ENCODE data around the gene OSBPL6. TPM values are rescaled to one million over a fixed set of nuclear protein-coding genes. Genes with fewer than 3 reads are reported as not detected.

The OSBPL6 gene
- total and polyA plus RNA-seq, 9 of the 15 experiments (the other 6 are each of a cell fraction or from before 2014, with no cell fraction given): 3.4 to 12.7 (median 9.3) TPM

DNA sequence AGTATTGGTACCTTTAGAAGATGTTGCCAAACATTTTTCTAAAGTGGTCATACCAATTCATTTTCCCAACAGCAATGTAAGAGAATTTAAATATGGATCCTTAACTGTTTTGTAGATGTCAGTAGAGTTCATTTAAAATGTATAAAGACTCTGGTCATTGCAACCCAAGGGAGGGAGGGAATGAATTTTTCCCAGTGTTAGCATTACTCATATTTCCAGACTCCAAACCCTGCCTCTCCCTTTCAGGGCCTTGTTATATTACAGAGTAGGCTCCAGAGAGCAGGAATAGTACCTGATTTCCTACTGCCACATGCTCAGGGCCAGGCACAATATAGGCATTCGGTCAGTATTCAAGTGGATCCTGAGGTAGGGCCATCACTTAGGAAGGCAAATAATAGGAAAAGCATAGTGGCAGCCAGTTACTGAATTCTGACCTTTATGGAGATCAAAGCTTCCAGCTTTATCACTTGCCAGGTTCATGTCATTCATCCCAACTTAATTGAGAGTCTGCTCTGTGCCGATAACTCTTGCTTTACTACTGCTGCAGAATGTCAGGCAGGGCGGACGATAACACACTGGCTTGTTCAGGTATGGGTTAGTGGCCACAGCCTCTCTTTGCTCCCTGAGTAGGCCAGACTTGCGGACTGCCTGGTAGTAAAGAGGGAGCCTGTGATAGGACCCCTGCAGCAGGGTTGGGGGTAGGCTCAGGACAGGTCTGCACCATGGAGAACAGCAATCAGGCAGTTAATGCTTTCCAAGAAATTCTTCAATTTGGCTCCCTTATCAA lies 75.3 kb downstream of the OSBPL6 start (continued):
- TF ChIP-seq EP400 (IDR thresholded peaks at IDR 0.05) (0 out of 2 replicates have a peak, but pooled peaks have one; percentile 19), HSF4 (CRISPR knock-in tag; IDR thresholded peaks at IDR 0.05; ENCODE audit: borderline replicate concordance) (no peak), MAFG (tag; conservative IDR thresholded peaks at IDR 0.05) (peak; percentile 37), TCF3 (CRISPR knock-in tag; IDR thresholded peaks at IDR 0.05) (peak; percentile 99), GABPB1 (CRISPR knock-in tag; IDR thresholded peaks at IDR 0.05) (0 out of 2 replicates have a peak, but pooled peaks have one; percentile 12), CBX2 (IDR thresholded peaks at IDR 0.05; ENCODE audit: insufficient read depth, low read length, poor library complexity, severe bottlenecking) (no peak), DACH1 (IDR thresholded peaks at IDR 0.05; ENCODE audit: partially characterized antibody) (peak; percentile 33)
- TF ChIP-seq, protein P1, sequence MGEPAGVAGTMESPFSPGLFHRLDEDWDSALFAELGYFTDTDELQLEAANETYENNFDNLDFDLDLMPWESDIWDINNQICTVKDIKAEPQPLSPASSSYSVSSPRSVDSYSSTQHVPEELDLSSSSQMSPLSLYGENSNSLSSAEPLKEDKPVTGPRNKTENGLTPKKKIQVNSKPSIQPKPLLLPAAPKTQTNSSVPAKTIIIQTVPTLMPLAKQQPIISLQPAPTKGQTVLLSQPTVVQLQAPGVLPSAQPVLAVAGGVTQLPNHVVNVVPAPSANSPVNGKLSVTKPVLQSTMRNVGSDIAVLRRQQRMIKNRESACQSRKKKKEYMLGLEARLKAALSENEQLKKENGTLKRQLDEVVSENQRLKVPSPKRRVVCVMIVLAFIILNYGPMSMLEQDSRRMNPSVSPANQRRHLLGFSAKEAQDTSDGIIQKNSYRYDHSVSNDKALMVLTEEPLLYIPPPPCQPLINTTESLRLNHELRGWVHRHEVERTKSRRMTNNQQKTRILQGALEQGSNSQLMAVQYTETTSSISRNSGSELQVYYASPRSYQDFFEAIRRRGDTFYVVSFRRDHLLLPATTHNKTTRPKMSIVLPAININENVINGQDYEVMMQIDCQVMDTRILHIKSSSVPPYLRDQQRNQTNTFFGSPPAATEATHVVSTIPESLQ (CRISPR knock-in tag; IDR thresholded peaks at IDR 0.05): 0 out of 2 replicates have a peak, but pooled peaks have one; percentile 8
- TF ChIP-seq, protein P2, sequence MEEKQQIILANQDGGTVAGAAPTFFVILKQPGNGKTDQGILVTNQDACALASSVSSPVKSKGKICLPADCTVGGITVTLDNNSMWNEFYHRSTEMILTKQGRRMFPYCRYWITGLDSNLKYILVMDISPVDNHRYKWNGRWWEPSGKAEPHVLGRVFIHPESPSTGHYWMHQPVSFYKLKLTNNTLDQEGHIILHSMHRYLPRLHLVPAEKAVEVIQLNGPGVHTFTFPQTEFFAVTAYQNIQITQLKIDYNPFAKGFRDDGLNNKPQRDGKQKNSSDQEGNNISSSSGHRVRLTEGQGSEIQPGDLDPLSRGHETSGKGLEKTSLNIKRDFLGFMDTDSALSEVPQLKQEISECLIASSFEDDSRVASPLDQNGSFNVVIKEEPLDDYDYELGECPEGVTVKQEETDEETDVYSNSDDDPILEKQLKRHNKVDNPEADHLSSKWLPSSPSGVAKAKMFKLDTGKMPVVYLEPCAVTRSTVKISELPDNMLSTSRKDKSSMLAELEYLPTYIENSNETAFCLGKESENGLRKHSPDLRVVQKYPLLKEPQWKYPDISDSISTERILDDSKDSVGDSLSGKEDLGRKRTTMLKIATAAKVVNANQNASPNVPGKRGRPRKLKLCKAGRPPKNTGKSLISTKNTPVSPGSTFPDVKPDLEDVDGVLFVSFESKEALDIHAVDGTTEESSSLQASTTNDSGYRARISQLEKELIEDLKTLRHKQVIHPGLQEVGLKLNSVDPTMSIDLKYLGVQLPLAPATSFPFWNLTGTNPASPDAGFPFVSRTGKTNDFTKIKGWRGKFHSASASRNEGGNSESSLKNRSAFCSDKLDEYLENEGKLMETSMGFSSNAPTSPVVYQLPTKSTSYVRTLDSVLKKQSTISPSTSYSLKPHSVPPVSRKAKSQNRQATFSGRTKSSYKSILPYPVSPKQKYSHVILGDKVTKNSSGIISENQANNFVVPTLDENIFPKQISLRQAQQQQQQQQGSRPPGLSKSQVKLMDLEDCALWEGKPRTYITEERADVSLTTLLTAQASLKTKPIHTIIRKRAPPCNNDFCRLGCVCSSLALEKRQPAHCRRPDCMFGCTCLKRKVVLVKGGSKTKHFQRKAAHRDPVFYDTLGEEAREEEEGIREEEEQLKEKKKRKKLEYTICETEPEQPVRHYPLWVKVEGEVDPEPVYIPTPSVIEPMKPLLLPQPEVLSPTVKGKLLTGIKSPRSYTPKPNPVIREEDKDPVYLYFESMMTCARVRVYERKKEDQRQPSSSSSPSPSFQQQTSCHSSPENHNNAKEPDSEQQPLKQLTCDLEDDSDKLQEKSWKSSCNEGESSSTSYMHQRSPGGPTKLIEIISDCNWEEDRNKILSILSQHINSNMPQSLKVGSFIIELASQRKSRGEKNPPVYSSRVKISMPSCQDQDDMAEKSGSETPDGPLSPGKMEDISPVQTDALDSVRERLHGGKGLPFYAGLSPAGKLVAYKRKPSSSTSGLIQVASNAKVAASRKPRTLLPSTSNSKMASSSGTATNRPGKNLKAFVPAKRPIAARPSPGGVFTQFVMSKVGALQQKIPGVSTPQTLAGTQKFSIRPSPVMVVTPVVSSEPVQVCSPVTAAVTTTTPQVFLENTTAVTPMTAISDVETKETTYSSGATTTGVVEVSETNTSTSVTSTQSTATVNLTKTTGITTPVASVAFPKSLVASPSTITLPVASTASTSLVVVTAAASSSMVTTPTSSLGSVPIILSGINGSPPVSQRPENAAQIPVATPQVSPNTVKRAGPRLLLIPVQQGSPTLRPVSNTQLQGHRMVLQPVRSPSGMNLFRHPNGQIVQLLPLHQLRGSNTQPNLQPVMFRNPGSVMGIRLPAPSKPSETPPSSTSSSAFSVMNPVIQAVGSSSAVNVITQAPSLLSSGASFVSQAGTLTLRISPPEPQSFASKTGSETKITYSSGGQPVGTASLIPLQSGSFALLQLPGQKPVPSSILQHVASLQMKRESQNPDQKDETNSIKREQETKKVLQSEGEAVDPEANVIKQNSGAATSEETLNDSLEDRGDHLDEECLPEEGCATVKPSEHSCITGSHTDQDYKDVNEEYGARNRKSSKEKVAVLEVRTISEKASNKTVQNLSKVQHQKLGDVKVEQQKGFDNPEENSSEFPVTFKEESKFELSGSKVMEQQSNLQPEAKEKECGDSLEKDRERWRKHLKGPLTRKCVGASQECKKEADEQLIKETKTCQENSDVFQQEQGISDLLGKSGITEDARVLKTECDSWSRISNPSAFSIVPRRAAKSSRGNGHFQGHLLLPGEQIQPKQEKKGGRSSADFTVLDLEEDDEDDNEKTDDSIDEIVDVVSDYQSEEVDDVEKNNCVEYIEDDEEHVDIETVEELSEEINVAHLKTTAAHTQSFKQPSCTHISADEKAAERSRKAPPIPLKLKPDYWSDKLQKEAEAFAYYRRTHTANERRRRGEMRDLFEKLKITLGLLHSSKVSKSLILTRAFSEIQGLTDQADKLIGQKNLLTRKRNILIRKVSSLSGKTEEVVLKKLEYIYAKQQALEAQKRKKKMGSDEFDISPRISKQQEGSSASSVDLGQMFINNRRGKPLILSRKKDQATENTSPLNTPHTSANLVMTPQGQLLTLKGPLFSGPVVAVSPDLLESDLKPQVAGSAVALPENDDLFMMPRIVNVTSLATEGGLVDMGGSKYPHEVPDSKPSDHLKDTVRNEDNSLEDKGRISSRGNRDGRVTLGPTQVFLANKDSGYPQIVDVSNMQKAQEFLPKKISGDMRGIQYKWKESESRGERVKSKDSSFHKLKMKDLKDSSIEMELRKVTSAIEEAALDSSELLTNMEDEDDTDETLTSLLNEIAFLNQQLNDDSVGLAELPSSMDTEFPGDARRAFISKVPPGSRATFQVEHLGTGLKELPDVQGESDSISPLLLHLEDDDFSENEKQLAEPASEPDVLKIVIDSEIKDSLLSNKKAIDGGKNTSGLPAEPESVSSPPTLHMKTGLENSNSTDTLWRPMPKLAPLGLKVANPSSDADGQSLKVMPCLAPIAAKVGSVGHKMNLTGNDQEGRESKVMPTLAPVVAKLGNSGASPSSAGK (IDR thresholded peaks at IDR 0.05): no peak
